Raji (cell line): ENCODE data around the gene WDFY1.

Experiments
- POLR2A ChIP-seq: IDR thresholded peaks from 2 replicates; pipeline ENCODE4 v1.6.1; 2011; ENCODE audit warnings: low read depth, low read length, control low read depth; ENCODE audit not compliant: insufficient read depth

The WDFY1 gene

GRCh38 chr2:223944703-223945531 lies at the start of gene WDFY1:
WDFY1 (minus strand) TSS chr2:223945335; CDS start chr2:223945284, 51 bp downstream.
- peak; percentile 84 for TF ChIP-seq POLR2A

- no peak for TF ChIP-seq POLR2A
These were observed 49.5 kb upstream of the WDFY1 start for GRCh38 chr2:223994562-223995162.

- no peak for TF ChIP-seq POLR2A
These were observed 48.6 kb upstream of the WDFY1 start for GRCh38 chr2:223993634-223994232.

- TF ChIP-seq POLR2A: no peak
These were observed 46.5 kb upstream of the WDFY1 start for GRCh38 chr2:223991611-223992010.

GRCh38 chr2:223989856-223990232 lies 44.7 kb upstream of the WDFY1 start:
- TF ChIP-seq POLR2A: no peak

GRCh38 chr2:223989206-223989855 lies 44.2 kb upstream of the WDFY1 start:
- no peak for TF ChIP-seq POLR2A

- no peak for TF ChIP-seq POLR2A
These were observed 36.1 kb upstream of the WDFY1 start for GRCh38 chr2:223981241-223981640.

- TF ChIP-seq POLR2A: no peak
These were observed 35.7 kb upstream of the WDFY1 start for GRCh38 chr2:223980803-223981202.

- TF ChIP-seq POLR2A: no peak
These were observed 35.2 kb upstream of the WDFY1 start for GRCh38 chr2:223980397-223980735.

GRCh38 chr2:223979730-223980396 lies 34.7 kb upstream of the WDFY1 start:
- no peak for TF ChIP-seq POLR2A

- TF ChIP-seq POLR2A: no peak
These were observed 33.3 kb upstream of the WDFY1 start for GRCh38 chr2:223978451-223978850.

GRCh38 chr2:223976635-223977226 lies 31.6 kb upstream of the WDFY1 start:
- TF ChIP-seq POLR2A: no peak

- TF ChIP-seq POLR2A: no peak
These were observed 28.5 kb upstream of the WDFY1 start for GRCh38 chr2:223973606-223974005.

- no peak for TF ChIP-seq POLR2A
These were observed 27.5 kb upstream of the WDFY1 start for GRCh38 chr2:223972656-223973102.

GRCh38 chr2:223971731-223972130 lies 26.6 kb upstream of the WDFY1 start:
- no peak for TF ChIP-seq POLR2A

GRCh38 chr2:223970343-223971128 lies 25.4 kb upstream of the WDFY1 start:
- no peak for TF ChIP-seq POLR2A
